LHCN-M2 (cell line): ENCODE measurements around the gene LONRF2. TPM values are rescaled to one million over a fixed set of nuclear protein-coding genes. Genes with fewer than 3 reads are reported as not detected.

ENCODE experiments used
- DNase-seq: peaks from one replicate; pipeline ENCODE4 v3.0.0-alpha.2; 2012; ENCODE audit warnings: low read depth
- total RNA-seq: library from RNA; depleted of rRNA; stranded (reverse); fragments of >200 nt; gene quantifications from 2 replicates; pipeline ENCODE4 v1.2.3, GENCODE V29; 2014

The LONRF2 gene
- total RNA-seq, 1 experiment from 2014 or later: not detected

- DNase-seq: no peak
Observed at GRCh38 chr2:100301881-100302584, 20.3 kb downstream of the LONRF2 start.

GRCh38 chr2:100299548-100299947 is 22.8 kb downstream of the LONRF2 start:
- DNase-seq: no peak

GRCh38 chr2:100297511-100297910 is 24.8 kb downstream of the LONRF2 start:
- DNase-seq: no peak

GRCh38 chr2:100294162-100294497 is 28.2 kb downstream of the LONRF2 start:
- DNase-seq: no peak

GRCh38 chr2:100293341-100294161 is 28.8 kb downstream of the LONRF2 start:
- DNase-seq: no peak

GRCh38 chr2:100292022-100292580 is 30.2 kb downstream of the LONRF2 start:
- peak; percentile 17 for DNase-seq

- DNase-seq: peak; percentile 29
Observed at GRCh38 chr2:100291152-100291970, 30.9 kb downstream of the LONRF2 start.

GRCh38 chr2:100290718-100291151 is 31.6 kb downstream of the LONRF2 start:
- DNase-seq: no peak

- no peak for DNase-seq
Observed at GRCh38 chr2:100289020-100289419, 33.3 kb downstream of the LONRF2 start.

- no peak for DNase-seq
Observed at GRCh38 chr2:100286318-100286717, 36.0 kb downstream of the LONRF2 start.

GRCh38 chr2:100285691-100286090 is 36.6 kb downstream of the LONRF2 start:
- no peak for DNase-seq

GRCh38 chr2:100285011-100285410 is 37.3 kb downstream of the LONRF2 start:
- DNase-seq: no peak

GRCh38 chr2:100283724-100284501 is 38.4 kb downstream of the LONRF2 start:
- DNase-seq: peak; percentile 8

- DNase-seq: no peak
Observed at GRCh38 chr2:100281521-100282438, 40.5 kb downstream of the LONRF2 start.

GRCh38 chr2:100279586-100280534 is 42.4 kb downstream of the LONRF2 start:
- DNase-seq: no peak

GRCh38 chr2:100278986-100279385 is 43.3 kb downstream of the LONRF2 start:
- DNase-seq: no peak

- no peak for DNase-seq
Observed at GRCh38 chr2:100278501-100278900, 43.8 kb downstream of the LONRF2 start.

- no peak for DNase-seq
Observed at GRCh38 chr2:100277540-100278207, 44.6 kb downstream of the LONRF2 start.
